Left renal pelvis (tissue), 4 donors: ENCODE measurements around the gene IGF1. TPM values are rescaled to one million over a fixed set of nuclear protein-coding genes. Genes with fewer than 3 reads are reported as not detected.
"Not testable (repeated sequence)": the region's sequence is repeated elsewhere in the genome, so short reads cannot be mapped to it uniquely, and the experiment has no call there.

ENCODE experiments used
- DNase-seq, 4 donors: peaks; one replicate each; pipeline ENCODE4 v3.0.0-alpha.2; 2013; ENCODE audit warnings: low read depth in 4 of 4, low spot score in 3 of 4
- polyA plus RNA-seq, 4 donors: library from polyadenylated mRNA; unstranded; fragments of 120-200 nt; gene quantifications; one replicate each; pipeline ENCODE4 v1.2.1, GENCODE V29; 2013; ENCODE audit not compliant: insufficient read length in 4 of 4

IGF1 gene
- polyA plus RNA-seq, 4 donors, result 2.8 to 262 (median 18.0) TPM

- no peak for DNase-seq
Observed at GRCh38 chr12:102463659-102464249, 16.6 kb downstream of the IGF1 start.

GRCh38 chr12:102462795-102463465, 17.4 kb downstream of the IGF1 start:
- DNase-seq, result no peak

- DNase-seq, result no peak
Observed at GRCh38 chr12:102462386-102462785, 18.0 kb downstream of the IGF1 start.

GRCh38 chr12:102461501-102461900, 18.9 kb downstream of the IGF1 start:
- DNase-seq, result no peak

- DNase-seq, result no peak
Observed at GRCh38 chr12:102459314-102459713, 21.0 kb downstream of the IGF1 start.

GRCh38 chr12:102454808-102455760, 25.3 kb downstream of the IGF1 start:
- DNase-seq, result no peak

- DNase-seq, result no peak
Observed at GRCh38 chr12:102454330-102454729, 26.0 kb downstream of the IGF1 start.

- no peak for DNase-seq
Observed at GRCh38 chr12:102452605-102453004, 27.8 kb downstream of the IGF1 start.

- DNase-seq, result not testable (repeated sequence)
Observed at GRCh38 chr12:102449018-102449417, 31.3 kb downstream of the IGF1 start.

GRCh38 chr12:102447426-102447825, 32.9 kb downstream of the IGF1 start:
- DNase-seq, result not testable (repeated sequence)

- DNase-seq, result no peak
Observed at GRCh38 chr12:102444707-102445106, 35.7 kb downstream of the IGF1 start.

GRCh38 chr12:102444093-102444492, 36.3 kb downstream of the IGF1 start:
- no peak for DNase-seq

GRCh38 chr12:102441077-102441596, 39.2 kb downstream of the IGF1 start:
- DNase-seq, result no peak

GRCh38 chr12:102439426-102440405, 40.6 kb downstream of the IGF1 start:
- DNase-seq, result no peak

- DNase-seq, result no peak
Observed at GRCh38 chr12:102438827-102439210, 41.5 kb downstream of the IGF1 start.

GRCh38 chr12:102438047-102438826, 42.1 kb downstream of the IGF1 start:
- no peak for DNase-seq

- DNase-seq, result no peak
Observed at GRCh38 chr12:102437511-102437910, 42.9 kb downstream of the IGF1 start.

GRCh38 chr12:102436867-102437266, 43.5 kb downstream of the IGF1 start:
- DNase-seq, result no peak

GRCh38 chr12:102435827-102436436, 44.4 kb downstream of the IGF1 start:
- DNase-seq, result no peak
